OCI-LY1 (cell line): ENCODE measurements around the gene NIFK.

ENCODE experiments used
- EZH2 ChIP-seq: fragments of 200-600 bp; sonication (generic), shearing (Covaris generic); IDR thresholded peaks from 2 replicates; pipeline ENCODE4 v1.8.0; 2017; ENCODE audit warnings: borderline replicate concordance, mixed run types, mild to moderate bottlenecking, antibody characterized with exemption, low read length, moderate library complexity, mixed read lengths
- TF ChIP-seq, protein P1 (sequence below): fragments of 200-600 bp; sonication (generic), shearing (Covaris generic); IDR thresholded peaks from 2 replicates; pipeline ENCODE4 v1.5.1; 2017; ENCODE audit warnings: mild to moderate bottlenecking, antibody characterized with exemption, low read length, moderate library complexity, mixed read lengths

DNA sequence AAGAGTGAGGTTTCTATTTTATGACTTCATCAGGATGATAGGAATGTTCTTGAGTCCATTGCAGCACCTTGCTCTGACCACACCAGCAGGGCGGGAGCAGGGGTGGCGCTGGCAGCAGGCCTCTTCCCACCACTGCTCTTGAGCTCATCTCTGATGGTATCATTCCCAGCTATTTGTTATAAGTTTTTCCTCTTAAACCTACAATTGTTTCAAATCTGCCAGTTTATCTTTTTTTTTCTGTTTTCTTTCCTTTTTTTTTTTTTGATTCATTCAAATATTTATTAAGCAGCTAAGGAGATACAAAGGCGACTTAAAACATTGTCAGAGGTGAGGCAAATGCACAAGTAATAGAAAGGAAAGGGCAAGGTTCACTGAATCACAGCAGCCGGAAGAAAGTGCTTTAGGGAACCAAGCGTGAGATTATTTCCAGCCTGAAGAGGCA lies 28.7 kb downstream of the NIFK start:
- TF ChIP-seq, protein P1, sequence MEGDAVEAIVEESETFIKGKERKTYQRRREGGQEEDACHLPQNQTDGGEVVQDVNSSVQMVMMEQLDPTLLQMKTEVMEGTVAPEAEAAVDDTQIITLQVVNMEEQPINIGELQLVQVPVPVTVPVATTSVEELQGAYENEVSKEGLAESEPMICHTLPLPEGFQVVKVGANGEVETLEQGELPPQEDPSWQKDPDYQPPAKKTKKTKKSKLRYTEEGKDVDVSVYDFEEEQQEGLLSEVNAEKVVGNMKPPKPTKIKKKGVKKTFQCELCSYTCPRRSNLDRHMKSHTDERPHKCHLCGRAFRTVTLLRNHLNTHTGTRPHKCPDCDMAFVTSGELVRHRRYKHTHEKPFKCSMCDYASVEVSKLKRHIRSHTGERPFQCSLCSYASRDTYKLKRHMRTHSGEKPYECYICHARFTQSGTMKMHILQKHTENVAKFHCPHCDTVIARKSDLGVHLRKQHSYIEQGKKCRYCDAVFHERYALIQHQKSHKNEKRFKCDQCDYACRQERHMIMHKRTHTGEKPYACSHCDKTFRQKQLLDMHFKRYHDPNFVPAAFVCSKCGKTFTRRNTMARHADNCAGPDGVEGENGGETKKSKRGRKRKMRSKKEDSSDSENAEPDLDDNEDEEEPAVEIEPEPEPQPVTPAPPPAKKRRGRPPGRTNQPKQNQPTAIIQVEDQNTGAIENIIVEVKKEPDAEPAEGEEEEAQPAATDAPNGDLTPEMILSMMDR: no peak
- TF ChIP-seq EZH2: no peak
